HL-60 (cell line): Measurements from ENCODE around the gene VSNL1.

Source experiments
- DNase-seq, 2 experiments: peaks; one replicate each; pipeline ENCODE4 v3.0.0-alpha.2; 2010 to 2020; ENCODE audit warnings: low read depth in 1 of 2, low spot score in 1 of 2
- H3K27ac ChIP-seq: fragments of 250-450 bp; sonication (Bioruptor Pico); replicated peaks from 2 replicates; pipeline ENCODE4 v1.5.1; 2020; ENCODE audit warnings: mild to moderate bottlenecking, moderate library complexity
- H3K27me3 ChIP-seq: fragments of 250-450 bp; sonication (Bioruptor Pico); 2 replicates; pipeline ENCODE4 v1.5.1; 2021; ENCODE audit warnings: mild to moderate bottlenecking, moderate library complexity; ENCODE audit not compliant: insufficient read depth, poor library complexity, severe bottlenecking
- H3K4me3 ChIP-seq: replicated peaks from 2 replicates; pipeline ENCODE4 v1.5.1; 2011; ENCODE audit warnings: mild to moderate bottlenecking, control low read depth, low read length; ENCODE audit not compliant: insufficient read depth
- GABPA ChIP-seq: IDR thresholded peaks from 2 replicates; pipeline ENCODE4 v1.6.1; 2012; ENCODE audit warnings: low read depth
- POLR2AphosphoS5 ChIP-seq: IDR thresholded peaks from 2 replicates; pipeline ENCODE4 v1.6.1; 2012; ENCODE audit warnings: low read depth
- SPI1 ChIP-seq: IDR thresholded peaks from 2 replicates; pipeline ENCODE4 v1.6.1; 2012; ENCODE audit warnings: low read depth, mild to moderate bottlenecking, borderline replicate concordance
- TF ChIP-seq, protein P1 (sequence below): IDR thresholded peaks from 2 replicates; pipeline ENCODE4 v1.6.1; 2012; ENCODE audit warnings: low read depth; ENCODE audit not compliant: insufficient replicate concordance
- TF ChIP-seq, protein P2 (sequence below): IDR thresholded peaks from one replicate; pipeline ENCODE4 v1.5.1; 2011; ENCODE audit warnings: low read length, control low read depth, inconsistent platforms; ENCODE audit not compliant: insufficient read depth

Gene VSNL1

GRCh38 chr2:17649026-17649425, 108.5 kb downstream of the VSNL1 start:
- no peak overlapping the region for H3K27ac ChIP-seq
- TF ChIP-seq POLR2AphosphoS5 (no peak), SPI1 (no peak), GABPA (no peak)
- TF ChIP-seq, protein P1, sequence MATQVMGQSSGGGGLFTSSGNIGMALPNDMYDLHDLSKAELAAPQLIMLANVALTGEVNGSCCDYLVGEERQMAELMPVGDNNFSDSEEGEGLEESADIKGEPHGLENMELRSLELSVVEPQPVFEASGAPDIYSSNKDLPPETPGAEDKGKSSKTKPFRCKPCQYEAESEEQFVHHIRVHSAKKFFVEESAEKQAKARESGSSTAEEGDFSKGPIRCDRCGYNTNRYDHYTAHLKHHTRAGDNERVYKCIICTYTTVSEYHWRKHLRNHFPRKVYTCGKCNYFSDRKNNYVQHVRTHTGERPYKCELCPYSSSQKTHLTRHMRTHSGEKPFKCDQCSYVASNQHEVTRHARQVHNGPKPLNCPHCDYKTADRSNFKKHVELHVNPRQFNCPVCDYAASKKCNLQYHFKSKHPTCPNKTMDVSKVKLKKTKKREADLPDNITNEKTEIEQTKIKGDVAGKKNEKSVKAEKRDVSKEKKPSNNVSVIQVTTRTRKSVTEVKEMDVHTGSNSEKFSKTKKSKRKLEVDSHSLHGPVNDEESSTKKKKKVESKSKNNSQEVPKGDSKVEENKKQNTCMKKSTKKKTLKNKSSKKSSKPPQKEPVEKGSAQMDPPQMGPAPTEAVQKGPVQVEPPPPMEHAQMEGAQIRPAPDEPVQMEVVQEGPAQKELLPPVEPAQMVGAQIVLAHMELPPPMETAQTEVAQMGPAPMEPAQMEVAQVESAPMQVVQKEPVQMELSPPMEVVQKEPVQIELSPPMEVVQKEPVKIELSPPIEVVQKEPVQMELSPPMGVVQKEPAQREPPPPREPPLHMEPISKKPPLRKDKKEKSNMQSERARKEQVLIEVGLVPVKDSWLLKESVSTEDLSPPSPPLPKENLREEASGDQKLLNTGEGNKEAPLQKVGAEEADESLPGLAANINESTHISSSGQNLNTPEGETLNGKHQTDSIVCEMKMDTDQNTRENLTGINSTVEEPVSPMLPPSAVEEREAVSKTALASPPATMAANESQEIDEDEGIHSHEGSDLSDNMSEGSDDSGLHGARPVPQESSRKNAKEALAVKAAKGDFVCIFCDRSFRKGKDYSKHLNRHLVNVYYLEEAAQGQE: no peak
- TF ChIP-seq, protein P2, sequence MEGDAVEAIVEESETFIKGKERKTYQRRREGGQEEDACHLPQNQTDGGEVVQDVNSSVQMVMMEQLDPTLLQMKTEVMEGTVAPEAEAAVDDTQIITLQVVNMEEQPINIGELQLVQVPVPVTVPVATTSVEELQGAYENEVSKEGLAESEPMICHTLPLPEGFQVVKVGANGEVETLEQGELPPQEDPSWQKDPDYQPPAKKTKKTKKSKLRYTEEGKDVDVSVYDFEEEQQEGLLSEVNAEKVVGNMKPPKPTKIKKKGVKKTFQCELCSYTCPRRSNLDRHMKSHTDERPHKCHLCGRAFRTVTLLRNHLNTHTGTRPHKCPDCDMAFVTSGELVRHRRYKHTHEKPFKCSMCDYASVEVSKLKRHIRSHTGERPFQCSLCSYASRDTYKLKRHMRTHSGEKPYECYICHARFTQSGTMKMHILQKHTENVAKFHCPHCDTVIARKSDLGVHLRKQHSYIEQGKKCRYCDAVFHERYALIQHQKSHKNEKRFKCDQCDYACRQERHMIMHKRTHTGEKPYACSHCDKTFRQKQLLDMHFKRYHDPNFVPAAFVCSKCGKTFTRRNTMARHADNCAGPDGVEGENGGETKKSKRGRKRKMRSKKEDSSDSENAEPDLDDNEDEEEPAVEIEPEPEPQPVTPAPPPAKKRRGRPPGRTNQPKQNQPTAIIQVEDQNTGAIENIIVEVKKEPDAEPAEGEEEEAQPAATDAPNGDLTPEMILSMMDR: no peak
- H3K27me3 ChIP-seq: no peaks in the 10 kb centered on the region
- no peak for DNase-seq
- H3K4me3 ChIP-seq: no peak overlapping the region

GRCh38 chr2:17652681-17653394, 112.3 kb downstream of the VSNL1 start:
- TF ChIP-seq, protein P2: no peak
- TF ChIP-seq POLR2AphosphoS5 (no peak), GABPA (no peak), SPI1 (no peak)
- TF ChIP-seq, protein P1: no peak
- Histone ChIP-seq H3K27me3 (no peaks in the 10 kb centered on the region), H3K4me3 (no peak overlapping the region), H3K27ac (no peak overlapping the region)
- DNase-seq: no peak

DNA sequence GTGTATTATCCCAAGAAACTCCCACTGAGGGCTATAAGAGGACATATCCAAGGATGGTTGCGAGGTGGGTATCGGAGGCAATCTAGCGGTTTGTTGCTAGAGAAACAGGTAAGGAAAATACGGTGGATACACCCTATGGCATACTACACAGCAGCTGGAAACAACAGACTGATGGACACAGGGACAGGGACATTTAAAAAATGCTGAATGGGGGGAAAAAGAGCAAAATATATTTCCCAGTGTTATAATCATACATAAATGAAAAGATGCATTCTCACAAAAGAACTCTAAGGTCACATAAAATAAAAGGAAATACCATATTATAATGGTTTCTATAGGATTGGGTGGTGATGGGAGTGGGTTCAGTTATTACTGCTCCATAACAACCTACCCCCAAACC, 117.3 kb downstream of the VSNL1 start:
- Histone ChIP-seq H3K4me3 (no peak overlapping the region), H3K27ac (no peak overlapping the region)
- TF ChIP-seq GABPA (no peak), POLR2AphosphoS5 (no peak), SPI1 (no peak)
- TF ChIP-seq, protein P2: no peak
- TF ChIP-seq, protein P1: no peak

More for the DNA sequence above, 117.3 kb downstream of the VSNL1 start:
- H3K27me3 ChIP-seq: no peaks in the 10 kb centered on the region
- no peak for DNase-seq
